NCI-H446 (cell line): ENCODE data around the gene COL20A1.

Experiments used
- DNase-seq, 2 experiments: peaks; one replicate each; lab custom pipeline; 2025; lab: John Stamatoyannopoulos, UW

Gene COL20A1

DNA sequence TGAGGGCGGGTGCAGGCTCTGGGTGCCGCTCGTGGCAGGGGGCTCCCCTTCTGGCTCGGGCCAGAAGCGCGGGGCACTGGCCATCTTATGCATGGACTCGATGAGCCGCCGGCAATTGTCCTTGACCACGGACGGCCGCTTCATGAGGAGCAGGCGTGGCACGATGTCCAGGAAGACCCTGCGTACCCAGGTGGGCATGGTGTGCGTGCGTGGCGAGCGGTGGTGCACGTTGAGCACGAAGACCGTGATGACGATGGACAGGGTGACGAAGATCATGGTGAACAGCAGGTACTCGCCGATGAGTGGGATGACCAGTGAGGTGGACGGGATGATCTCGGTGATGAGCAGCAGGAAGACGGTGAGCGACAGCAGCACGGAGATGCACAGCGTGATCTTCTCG lies 57.2 kb downstream of the COL20A1 start:
- DNase-seq, result no peak

DNA sequence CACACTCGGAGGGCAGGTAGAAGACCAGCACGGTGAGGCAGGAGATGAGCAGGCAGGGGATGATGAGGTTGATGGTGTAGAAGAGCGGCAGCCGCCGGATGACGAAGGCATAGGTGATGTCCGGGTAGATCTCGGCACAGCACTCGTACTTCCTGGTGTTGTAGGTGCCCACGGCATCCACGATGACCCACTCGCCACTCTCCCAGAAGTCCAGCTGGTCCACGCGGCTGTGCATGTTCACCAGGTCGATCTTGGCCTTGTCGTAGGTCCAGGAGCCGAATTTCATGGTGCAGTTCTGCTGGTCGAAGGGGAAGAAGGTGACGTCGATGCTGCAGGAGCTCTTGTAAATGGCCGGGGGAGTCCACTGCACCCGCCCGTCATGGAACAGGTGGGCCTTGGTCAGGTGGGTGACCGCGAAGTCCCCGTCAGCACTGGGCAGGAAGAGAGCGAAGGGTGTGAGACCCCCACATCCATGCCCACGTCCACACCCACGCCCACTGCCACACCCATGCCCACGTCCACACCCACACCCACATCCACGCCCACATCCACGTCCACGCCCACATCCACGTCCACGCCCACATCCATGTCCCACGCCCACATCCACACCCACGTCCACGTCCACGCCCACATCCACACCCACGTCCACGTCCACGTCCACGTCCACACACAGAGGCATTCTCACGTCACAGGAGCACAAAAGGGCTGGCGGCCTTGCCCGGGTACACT lies 57.8 kb downstream of the COL20A1 start:
- no peak for DNase-seq

DNA sequence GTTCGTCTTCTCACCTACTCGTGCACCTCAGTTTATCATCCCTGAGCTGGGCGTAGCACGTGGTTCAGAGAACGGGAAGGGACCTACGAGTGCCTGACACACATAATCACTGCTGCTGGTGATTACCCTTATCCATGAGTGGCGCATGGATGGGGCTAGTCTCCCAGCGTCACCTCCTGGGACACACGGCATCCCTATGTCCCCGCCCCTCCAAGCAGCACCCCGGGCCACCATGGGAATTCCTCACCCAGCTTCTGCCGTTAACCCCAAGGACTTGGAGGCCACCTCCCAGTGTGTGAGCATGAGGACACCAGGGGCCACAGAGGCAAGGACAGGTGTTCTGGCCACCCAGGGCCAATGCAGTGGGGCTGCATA lies 58.3 kb downstream of the COL20A1 start:
- DNase-seq, result no peak

DNA sequence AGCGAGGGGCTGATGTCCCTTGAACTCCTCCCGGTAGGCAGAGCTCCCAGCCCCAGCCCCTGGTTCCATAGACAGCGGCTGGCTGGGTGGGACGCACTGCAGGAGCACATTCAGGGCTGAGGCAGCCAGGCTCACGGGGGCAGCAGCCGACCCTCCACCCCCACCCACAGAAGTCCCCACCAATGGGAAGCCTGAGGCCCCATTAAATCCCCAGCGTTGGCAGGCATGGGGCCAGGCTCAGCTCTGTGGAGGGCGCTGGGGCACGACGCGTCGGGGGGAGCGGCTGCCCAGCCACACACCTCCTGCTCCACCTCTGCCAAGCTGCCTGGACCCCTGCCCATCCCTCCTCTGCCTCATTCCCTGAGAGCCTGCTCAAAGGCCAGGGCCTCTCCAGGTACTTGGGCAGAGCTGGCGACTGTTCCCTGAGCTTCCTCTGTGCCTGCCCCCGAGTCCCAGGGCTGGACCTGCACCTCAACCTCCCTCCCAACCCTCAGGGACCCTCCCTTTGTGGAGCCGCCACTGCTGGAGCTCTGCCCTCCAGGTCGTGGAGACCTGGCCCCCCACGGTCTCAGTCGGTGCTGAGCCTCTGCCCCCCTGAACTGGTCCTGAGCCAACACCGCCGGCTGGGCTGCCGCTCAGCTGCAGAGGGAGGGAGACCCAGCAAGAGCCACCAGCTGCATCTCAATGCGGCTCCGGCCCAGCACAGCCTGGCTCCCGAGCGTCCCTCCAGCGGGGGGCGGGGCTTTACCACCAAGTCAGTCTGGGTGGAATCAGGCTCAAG lies 59.0 kb downstream of the COL20A1 start:
- DNase-seq, result peak in 1 of 2 experiments; percentile 60

DNA sequence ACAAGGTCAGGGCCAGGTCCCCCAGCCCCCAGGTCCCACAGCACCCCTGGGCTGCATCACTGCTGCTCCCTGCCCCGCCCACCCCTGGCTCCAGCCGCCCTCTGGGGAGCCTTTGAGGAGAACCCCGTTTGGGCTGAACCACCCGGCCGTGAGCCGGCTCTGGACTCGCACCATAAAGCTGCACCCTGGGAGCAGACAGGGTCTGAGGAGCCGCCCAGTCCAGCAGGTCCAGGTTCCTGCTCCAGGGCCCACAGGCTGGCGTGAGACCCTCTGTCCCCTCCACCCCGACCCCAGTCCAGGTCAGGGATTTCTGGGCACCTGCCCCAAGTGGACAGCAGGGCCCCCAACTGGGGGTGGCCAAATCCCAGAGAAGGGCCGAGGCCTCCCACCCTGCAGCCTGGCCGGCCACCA lies 59.8 kb downstream of the COL20A1 start:
- DNase-seq, result no peak

DNA sequence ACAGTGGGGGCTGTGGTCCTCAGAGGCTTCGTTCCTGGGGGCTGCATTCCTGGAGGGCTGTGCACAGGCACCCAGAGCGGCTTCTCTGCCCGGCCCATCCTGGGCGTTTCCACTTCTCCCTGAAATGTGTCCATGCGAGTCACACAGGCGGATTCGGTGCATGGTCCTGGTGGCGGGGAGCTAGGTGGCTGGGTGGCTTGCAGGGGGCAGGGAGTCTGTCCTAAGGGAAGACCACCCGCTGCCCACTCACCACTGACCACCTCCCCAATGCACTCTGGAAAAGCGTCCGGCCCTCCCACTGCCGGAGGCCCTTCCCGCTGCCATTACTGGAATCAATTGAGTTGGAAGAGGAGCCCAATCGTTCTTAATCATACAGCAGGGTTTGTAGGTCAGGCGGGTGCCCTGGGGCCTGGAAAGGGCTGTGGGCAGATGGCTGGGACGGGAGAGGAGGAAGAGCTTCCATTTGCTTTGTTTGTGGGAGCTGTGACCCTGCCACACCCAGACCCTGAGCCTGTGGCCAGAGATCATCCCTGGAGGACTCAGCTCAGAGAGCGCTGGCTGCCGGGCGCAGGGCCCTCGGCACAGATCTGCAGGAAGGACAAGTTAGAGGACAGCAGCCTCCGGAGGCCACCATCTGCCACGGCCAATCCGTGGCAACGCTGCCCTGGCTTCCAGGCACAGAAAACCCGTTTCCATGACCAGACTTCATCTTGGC lies 61.8 kb downstream of the COL20A1 start:
- no peak for DNase-seq

DNA sequence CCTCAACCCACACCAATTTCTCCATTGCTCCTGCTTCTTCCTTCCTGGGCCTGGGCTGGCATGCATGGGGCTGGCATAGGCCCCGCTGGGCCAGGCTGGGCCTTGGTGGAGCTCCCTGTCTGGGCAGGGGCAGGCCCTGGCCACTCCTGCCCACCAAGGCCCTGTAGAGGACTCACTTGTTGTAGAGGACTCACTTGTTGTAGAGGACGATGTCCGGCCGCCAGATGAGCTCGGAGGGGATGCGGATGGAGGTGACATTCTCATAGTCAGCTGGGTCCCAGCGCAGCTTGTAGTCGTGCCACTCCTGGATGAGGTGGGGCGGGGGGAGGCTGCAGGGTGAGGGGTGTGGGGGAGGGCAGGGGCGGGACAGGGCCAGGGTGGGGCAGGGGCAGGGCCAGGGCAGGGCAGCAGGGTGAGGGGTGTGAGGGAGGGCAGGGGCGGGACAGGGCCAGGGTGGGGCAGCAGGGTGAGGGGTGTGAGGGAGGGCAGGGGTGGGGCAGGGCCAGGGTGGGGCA lies 62.9 kb downstream of the COL20A1 start:
- DNase-seq, result no peak

DNA sequence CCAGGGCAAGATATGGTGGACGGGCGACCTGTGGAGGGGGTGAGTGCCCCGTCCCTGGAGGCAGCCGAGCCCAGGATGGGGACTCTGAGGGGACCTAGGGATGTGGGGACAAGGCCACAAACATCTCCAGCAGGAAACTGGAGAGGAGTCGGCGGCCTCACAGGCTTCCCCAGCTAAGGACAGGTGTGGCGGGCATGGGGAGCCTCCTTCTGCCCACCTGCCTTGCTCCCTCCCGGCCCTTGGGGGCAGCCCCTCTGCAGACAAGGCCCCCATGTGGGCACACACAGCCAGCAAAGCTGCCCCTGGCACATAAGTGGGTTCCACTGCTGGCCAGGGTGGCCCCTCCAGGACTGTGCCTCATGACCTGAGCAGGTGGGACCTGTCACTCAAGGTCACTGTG lies 63.5 kb downstream of the COL20A1 start:
- no peak for DNase-seq

DNA sequence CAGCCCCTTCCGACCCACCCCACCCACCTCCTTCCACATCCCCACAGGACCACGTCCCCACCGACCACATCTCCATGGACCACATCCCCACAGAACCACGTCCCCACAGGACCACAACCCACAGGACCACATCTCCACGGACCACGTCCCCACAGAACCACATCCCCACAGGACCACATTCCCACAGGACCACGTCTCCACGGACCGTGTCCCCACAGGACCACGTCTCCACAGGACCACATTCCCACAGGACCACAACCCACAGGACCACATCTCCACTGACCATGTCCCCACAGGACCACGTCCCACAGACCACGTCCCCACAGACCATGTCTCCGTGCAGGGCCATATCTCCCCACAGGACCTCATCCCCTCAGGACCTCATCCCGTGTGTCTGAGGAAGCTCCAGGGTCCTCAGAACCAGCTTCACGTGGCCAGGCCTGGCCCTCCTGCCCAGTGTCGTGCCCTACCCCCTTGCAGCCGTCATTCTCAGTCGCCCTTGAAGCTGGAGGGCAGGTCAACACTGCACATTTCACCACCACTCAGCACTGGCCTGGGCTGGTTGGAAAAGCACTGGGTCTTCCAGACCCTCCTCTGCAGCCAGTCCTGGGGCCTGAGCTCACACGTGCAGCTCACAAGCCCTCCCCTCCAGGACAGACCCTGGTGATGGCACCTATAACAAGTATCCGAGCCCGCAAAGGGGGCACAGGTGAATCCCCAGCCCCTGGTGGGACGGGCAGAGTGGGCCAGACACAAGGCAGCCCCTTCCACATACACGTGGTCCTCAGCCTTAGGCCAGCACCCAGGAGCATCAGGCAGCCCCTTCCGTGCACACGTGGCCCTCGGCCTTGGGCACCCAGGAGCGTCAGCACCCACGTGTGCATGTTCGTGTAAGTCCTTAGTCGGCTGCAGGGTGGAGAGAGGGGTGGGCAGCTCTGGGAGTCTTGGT lies 64.2 kb downstream of the COL20A1 start:
- no peak for DNase-seq

DNA sequence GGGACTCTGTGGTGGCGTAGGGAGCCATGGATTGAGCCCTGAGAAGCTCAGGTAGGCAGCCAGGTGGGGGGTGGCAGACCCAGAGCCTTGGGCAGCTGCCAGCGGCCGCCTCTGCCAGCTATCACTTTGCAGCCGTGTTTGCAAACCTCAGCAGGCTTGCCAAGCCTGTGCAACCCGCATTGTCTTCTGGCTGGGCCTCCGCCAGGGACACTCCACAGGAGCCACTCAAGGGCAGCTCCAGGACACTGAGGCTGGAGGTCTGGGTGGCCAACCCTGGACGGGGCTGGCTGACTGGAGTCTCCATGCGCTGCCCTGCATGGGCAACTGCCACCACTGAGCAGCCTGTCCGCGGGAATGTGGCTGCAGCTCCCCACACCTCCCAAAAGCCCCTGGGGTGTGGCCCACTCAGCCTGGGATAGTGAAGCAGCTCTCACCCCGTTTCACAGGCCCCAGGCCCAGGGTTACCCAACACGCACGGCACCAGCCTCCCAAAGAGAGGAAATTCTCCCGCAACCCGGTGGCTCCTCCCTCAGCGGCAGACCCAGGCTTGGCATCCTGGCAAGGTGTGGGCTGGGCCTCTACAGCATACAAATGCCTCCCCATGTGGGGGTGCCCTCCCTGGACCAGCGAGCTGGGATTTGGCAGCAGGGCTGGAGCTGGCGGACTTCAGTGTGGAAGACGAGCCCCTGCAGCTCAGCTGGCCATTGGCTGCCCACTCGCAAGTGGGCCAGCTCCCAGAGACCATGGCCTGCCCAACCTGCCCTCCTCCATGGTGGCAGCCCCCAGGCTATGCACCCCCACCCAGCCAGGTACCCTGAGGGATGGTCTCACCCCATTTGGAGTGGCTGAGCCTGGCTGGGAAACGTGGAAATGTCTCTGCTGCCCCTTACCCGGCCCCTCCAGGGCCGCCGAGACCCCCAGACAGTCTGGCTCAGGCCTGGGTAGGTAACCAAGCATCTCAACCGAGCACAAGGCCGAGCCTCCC lies 65.2 kb downstream of the COL20A1 start:
- DNase-seq, result no peak

DNA sequence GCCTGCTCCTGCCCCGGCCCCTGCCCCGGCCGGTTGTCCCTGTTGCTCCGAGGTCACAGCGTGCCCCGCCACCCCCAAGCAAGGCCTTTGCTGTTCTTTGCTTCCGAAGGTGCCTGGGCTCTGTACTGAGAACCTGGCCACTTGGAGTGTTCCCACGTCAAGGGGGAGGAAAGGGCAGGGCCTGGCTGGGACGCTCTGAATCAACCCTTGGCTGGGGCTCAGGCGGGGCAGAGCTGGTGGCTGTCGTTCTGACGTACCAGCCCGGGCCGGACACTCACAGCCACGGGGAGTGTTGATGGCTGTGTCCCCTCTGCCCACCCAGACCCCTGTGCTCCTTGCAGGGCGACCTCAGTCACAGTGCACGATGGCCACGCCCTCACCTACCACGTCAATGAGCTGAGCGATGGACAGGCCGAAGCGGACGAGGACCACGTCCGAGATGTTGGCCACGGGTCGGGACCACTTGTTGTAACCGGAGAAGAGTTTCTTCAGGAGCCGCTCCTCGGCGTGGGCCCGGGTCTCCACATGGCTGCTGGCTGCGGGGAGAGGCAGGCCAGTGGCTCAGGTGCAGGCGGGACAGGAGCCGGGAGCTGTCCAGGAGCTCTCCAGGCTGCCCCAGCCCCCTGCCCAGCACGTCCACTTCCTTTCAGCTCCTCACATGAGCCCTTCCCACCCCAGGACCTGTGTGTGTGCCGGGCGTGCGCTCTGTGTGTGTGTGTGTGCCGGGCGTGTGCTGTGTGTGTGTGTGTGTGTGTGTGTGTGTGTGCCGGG lies 66.4 kb downstream of the COL20A1 start:
- no peak for DNase-seq

DNA sequence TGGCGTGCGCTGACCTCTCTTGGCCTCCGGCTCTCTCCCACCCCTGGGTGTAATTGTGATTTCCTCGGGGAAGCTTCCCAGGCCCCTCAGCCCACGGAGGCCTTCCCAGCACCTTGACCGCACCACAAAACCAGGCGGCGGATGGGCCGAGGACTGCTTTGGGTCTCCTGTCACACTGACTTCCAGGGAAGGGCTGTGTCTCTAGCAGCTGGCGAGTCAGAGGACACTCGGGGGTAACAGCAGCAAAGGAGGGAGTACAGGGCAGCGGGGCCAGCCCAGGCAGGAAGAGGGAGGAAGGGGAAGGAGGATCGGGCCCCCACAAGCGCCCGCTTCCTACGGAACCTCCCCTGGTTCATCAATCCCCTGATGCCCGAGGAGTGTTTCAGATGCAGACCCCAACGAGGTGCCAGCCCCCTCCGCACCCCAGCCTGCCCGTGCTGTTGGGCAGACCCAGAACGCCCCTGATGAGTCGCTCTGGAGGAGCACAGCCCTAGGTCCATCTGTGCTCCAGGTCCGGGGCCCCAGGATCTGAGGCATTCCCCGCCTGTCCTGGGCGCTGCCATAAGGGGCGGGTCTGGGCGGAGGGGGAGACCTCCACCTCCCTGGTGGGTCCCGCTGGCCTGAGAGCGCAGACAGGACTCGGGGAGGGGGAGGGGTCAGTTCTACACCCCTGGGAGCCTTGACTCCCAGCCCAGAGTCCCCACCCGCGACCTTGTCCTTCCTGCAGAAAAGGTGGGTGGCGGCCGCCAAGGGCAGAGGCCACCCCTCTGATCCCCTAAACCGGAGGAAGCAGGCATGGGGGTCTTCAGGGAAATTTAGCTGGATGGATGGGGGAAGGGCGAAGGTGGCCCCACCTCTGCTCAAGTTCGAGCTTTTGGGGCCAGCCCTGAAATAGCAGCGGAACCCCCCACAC lies 67.2 kb downstream of the COL20A1 start:
- no peak for DNase-seq

DNA sequence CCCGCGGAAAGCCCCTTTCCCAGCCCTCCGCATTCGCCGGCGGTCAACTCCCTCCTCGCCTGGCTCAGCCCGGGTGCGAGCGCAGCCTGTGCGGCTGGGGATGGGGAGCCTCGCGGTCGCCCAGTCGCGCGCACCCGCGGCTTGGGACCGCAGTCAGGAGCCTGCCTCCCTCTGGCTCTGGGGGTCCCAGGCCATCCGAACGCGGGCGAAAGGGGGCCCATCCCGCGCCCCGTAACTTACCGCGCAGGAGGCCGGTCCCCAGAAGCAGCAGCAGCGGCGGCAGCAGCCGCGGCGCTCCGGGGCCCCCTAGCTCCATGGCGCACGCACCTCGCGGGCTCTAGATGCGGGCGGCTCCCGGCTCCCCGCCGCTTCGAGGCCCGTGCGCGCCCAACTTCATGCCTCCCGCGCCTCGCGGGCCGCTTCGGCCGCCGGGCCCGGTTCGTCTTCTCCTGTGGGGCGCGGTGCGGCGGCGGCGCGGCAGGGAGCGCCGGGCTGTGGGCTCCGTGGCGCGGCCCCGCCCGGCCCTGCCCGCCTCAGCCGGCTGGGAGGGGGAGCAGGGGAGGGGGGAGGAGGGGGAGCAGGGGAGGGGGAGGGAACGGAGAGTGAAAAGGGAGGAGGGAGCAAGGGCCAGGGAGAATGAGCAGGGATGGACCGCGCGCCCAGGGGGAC lies 68.0 kb downstream of the COL20A1 start, which contains the start of gene CHRNA4:
Gene CHRNA4 (minus strand): TSS at position 500 of the 669 bp plus-strand sequence. CDS start 184 bp downstream, at position 316.
- no peak for DNase-seq

DNA sequence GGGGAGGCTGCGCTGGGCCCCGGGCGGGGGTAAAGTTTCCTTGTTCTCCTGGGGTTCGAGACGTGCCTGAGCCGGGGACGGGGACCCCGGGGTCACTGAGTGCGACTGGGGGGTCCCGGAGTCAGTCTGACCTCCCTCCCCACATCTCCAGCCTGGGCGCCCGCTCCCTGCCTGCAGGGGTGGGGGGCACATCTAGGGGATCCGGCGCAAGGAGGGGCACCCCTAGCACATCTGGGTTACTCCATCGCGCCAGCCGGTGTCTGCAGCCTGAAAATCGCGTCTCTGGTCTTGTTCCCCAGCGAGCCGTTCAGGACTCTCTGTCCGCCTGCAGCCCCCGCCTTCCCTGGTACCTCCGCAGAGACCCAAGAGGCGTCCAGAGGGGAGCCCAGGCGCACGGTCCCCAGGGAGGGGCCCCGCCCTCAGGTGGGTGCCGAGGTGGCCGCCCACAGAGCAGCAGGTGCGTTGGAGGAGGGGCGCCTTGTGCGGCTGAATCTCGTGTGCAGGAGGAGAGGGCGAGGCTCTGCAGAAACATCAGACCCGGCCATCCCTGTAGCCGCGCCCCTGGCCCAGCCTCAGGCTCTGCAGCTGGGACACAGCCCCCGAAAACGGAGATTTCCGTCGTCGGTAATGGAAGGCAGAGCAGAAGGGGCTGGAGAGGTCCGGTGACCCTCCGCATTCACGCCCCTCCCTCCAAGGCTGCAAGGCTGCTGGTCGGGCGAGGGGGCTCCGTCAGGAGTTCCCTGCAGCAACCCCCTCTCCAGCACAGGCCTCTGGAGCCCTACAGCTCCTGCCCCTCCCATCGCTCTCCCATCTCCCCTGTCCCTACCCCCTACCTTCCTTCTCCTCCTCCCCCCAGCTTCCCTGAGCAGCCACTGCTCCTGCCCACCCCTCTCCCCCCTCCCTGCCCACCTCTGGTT lies 68.8 kb downstream of the COL20A1 start:
- DNase-seq, result no peak

DNA sequence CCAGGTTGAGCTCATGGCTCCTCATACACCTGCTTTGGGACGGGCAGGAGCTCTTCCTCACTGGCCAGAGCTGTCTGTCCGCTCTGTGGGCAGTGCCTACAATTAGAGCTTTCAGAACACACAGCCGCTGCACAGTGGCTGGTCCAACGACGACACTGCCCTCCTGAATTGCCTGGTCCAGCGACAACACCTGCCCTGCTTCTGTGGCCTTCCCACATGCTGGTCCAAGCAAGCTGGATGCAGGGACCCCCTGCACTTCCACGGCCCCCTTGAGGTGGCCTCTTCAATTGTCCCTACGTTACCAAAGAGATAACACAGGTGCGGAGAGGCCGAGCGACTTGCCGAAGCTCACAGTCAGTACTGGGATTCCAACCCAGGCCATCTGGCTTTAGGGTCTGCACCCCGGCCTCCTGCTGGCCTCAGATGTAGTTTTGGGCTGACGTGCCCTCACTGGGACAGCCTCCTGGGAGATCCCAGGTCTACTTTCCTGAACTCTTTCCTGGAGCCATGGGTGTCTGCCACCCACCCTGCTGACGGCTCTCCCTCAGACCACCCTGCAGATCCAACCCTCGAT lies 69.5 kb downstream of the COL20A1 start:
- DNase-seq, result no peak
